ENCODE measurements around the gene ZDHHC14.

DNA sequence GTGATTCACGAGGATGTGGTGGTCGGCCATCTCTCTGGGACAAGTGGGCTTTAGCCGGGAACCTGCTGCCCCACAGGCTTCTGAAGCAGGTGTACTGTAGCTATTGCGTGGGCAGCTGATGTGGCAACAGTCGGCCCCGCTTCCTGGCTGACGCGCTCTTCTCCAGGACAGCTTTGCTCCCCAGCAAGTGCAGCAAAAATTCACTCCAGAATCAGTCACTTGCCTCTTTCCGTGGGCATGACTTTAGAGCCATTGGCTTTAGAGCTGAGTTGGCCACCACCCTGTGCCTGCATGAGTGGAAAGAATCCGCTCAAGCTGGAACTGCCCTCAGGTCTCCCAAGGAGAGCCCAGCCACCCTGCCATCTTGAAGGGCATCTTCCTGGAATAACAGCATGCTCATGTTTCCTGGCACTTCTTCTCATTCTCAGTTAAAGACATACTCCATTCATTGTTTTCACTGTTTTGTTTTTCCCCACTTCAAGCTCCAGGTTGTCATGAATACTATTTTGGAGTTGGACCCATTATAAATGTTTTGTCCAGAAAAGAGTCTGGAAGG is 178.3 kb downstream of the ZDHHC14 start:
- TF ChIP-seq POLR2A (IDR thresholded peaks at IDR 0.05) (no peak), EP300 (IDR thresholded peaks at IDR 0.05) (no peak)
- TF ChIP-seq, protein P1, sequence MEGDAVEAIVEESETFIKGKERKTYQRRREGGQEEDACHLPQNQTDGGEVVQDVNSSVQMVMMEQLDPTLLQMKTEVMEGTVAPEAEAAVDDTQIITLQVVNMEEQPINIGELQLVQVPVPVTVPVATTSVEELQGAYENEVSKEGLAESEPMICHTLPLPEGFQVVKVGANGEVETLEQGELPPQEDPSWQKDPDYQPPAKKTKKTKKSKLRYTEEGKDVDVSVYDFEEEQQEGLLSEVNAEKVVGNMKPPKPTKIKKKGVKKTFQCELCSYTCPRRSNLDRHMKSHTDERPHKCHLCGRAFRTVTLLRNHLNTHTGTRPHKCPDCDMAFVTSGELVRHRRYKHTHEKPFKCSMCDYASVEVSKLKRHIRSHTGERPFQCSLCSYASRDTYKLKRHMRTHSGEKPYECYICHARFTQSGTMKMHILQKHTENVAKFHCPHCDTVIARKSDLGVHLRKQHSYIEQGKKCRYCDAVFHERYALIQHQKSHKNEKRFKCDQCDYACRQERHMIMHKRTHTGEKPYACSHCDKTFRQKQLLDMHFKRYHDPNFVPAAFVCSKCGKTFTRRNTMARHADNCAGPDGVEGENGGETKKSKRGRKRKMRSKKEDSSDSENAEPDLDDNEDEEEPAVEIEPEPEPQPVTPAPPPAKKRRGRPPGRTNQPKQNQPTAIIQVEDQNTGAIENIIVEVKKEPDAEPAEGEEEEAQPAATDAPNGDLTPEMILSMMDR (IDR thresholded peaks at IDR 0.05), result no peak

Data from ovary (tissue), 3 donors.